HG02798 (cell line): Measurements from ENCODE around the gene MRC1.

Experiments
- ATAC-seq: cut with Tn5 transposase; IDR thresholded peaks from one replicate; pipeline ENCODE4 v1.9.1; 2021; ENCODE audit warnings: mild to moderate bottlenecking; ENCODE audit not compliant: unreplicated experiment, poor library complexity

MRC1 gene

DNA sequence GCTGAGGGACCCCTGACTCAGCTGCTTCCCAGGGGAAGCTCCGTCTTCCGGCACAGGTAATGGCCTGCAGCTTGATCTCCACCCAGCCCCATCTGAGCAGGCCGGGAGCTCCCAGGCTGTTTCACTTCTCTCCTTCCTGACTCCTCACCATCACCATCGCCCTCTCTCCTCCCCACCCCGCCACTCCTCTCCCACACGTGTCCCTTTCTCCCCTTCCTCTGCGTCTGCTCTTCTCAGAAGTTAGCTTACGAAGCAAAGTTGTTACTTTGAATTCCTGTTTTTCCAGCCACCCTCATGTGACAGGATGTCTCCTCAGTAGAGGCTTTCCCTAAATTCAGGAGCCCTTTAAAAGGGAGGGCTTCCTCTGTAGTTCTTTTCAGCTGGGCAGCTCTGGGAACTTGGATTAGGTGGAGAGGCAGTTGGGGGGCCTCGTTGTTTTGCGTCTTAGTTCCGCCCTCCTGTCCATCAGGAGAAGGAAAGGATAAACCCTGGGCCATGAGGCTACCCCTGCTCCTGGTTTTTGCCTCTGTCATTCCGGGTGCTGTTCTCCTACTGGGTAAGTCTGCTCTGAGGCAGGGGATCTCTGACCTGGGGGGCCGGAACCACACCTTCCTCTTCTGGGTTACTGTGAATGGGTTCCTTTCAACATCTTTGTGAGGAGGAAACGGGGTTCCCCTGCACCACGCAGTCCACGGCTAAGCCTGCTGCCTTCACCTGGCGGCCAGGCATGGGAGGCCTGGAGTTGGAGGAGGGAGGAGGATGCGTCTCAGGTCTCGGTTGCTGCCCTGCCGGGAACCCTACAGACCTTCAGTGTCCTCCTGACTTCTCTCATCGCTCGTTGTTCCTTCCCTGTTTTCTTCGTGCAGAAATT, at the start of gene MRC1:
TSS of gene MRC1 (plus strand) at position 378 of the 871 bp plus-strand sequence. CDS start at position 496, 118 bp downstream.
- no peak for ATAC-seq

DNA sequence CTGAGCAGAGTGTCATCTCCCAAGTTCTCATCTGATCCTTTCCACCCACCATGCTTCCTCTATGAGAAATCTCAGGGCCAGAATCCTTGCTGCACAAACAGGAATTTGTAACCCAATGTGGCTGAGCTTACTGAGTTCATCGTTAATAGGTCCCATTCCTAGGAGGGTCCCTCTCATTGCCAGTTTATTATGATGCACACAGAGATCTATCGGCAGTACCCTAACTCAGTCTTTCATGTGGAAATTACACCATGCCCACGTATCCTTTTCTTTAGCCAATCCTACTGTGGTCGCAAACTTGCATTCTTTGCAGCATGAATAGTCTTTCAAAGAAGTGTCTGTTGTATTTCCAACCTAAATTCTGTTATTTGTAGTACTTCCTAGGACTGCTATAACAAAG, 45.0 kb upstream of the MRC1 start:
- no peak for ATAC-seq

DNA sequence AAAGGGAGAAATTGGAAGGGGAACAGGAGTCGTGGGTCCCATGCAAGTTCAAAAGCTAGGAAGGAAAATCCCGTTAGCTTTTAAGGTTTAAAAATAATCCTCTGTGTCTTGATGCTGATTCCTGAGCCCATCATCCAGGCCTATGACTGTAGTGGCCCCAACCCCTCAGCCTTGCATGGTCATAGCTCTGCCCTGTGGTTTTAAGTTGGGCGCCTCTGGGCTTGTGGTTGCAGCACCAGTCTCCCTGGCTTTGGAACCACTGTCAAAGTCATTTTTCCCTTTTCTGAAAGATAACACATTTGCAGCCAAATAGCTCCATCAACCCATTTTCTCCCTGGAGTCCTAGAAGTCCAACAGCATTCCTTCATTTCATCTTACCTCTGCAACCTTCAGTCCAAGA, 43.5 kb upstream of the MRC1 start:
- ATAC-seq, result no peak

DNA sequence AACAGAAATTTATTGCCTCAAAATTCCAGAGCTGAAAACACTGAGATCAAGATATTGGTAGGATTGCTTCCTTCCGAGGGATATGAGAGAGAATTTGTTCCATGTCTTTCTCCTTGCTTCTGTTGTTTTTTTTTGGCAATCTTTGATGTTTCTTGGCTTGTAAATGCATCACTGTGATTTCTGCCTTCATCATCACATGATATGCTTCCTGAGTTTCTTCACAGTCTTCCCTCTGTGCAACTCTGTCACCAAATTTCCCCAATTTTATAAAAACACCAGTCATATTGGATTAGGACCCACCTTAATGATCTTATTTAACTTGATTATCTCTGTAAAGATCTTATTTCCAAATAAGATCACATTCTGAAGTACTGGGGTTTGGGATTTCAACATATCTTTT, 42.4 kb upstream of the MRC1 start:
- ATAC-seq, result no peak

DNA sequence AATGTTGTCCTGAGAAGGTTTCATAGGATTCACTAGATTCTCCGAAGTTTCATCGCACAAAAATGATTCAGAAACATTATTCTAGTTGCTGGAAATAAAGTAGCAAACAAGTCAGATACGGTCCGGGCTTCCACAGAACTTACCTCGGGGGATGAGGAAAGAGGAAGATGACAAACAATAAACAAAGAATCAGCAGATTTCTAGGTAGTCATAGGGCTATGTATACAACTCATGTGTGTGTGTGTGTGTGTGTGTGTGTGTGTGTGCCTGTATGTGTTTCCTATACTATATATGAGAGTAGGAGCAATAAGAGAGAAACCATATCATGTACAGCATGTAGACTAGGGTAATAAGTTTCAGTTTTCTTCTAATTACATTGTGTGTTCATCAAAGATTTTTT, 40.7 kb upstream of the MRC1 start:
- no peak for ATAC-seq

DNA sequence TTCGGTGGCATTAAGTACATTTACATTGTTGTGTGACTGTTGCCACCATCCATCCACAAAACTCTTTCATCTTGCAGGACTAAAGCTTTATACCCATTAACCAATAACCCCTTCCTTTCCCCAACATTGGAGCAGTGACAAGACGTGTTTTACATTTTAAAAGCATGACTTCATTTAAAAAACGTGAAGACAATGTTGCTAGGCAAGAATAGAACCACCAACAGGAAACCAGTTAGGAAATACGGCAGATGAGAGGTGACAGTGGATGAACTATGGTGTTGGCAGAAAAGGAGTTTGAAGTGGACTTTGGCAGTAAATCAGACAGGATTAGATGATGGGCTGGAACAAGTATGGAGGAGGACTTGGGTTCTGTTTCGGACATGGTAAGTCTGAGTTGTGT, 40.2 kb upstream of the MRC1 start:
- no peak for ATAC-seq

DNA sequence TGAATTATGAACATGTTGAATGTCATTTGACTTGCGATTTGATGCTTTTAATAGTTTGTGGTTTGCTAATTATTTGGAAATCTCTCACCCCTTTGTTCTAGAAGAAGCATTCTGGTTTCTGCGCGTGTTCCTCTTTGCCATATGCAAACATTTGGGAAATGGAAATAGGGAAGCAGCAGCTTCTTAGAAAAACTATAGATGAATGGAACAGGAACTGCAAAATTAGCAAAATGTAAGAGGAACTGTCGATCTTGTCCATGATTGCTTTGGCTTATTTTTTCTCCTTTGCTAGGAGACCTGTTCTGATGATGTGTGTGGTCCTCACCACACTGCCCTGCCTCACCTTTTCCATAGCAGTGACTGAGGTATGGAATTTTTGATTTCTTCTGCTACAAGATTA, 38.1 kb upstream of the MRC1 start:
- no peak for ATAC-seq

DNA sequence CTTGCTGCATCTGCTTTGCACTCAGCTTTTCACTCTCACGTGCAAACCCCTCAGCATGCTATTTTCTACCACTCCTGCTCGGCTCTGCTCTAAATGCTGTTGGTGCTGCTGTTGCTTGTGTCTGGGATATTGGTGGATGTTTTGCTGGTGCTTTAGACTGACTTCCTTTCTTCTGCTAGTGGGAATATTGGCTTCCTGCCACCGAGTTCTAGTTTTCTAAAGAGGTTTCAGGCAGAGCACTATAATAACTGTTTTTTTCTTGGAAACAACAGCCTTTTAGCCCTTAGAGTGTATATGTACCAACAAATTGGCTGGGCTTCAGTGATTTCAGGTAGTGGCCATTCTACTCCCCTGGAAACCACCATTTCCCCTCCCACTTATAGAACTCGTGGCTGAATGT, 29.4 kb upstream of the MRC1 start:
- no peak for ATAC-seq

DNA sequence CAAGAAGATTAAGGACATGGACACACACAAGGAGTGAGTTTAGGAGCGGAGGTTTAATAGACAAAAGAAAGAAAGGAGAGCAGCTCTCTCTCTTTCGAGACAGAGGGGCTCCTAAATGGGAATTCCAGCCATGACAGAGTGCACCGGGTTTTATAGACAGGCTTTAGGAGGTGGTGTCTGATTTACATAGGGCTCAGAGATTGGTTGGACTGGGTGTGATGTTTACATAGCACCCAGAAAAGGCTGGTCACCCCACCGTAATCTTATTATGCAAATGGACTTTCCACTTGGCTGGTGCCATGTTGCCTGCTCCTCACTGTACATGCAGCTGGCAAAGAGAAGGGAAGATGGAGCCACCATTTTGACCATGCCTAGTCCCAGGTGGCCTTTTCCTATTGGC, 28.4 kb upstream of the MRC1 start:
- no peak for ATAC-seq

DNA sequence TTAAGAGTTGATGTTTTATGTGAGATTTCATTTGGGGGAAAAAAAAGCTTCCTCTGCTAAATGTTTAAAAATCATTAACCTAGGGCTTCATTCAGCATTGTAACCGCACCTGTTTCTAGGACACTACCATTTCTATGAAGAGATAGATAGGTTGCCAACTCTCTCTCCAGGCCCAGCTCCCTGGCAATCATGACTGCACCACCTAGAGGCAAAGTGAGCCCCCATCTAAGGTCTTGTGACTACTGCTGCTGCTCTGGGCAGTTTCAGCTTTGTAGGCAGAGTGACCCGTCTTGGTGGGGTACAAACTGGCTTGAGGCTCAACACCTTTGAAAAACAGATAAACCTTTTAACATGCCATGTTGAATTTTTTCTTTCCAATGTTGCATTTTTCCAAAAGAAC, 27.3 kb upstream of the MRC1 start:
- ATAC-seq, result no peak

DNA sequence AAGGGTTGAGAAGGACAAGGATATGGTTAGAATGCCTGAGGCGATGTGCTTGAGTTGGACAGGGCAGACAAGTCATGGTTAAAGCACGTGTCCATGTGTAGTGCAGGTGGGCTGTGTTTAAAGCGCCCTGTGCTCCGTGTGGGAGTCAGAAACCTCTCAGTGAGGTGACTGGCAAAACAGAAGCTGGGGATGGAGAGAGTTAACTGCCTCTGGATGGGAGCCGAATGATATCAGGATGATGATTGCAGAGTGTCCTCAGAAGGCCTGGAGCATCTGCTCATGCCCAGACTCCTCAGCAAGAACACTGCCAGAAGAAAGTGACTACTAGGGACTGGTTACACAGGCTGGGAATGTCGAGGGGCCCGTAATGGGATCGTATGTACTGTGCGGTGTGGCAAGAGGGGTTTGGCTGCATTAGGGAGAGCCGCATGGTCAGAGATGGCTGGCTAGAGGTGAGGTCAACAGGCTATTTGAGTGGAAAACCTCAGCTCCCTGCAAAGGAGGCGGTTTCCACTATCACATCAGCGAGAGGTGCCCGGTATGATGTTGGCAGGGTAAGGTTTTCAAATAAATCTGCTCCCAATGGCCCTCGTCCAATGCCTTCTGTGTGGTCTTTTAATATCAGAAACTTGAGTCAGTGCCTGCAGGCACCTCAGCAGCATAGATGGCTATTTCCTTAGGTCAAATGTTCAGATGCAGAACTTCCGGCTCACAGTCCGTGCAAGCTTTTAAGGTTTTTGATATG, 26.1 kb upstream of the MRC1 start:
- ATAC-seq, result no peak

DNA sequence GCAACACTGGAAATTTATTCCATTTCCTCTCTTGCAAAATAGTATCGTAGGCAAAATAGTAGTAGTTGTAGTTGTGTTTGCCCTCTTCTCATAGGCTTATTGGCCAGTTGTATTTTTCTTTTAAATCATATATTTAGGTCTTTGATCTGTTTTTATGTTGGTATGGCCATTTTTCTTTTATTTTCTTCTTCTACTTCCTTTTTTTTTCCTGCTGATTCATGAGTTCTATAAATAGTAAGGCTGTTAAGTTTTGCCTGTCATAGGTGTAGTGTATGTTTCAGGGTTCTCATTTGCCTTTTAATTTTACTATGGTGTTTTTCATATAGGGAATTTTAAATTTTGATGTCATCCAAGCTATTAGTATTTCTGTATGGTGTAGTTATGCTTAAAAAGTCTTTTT, 25.4 kb upstream of the MRC1 start:
- no peak for ATAC-seq

DNA sequence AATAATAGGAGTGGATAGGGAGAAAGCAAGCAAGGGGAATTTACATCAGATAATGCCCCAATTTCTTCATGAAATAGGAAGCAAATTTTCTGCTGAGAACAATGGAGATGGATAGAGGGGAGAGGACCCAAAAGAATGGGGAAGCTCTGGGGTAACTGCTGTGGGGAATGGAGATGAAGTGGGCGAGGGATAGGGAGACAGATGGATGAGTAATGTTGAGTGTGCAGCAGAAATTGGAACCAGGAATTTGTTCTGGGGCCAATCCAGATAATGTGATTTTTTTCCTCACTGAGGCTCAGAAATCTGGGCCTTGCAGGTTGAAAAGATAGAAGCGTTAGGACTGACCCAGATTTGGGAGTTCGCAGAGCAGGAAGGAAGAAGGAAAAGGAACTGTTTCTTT, 24.5 kb upstream of the MRC1 start:
- ATAC-seq, result no peak

DNA sequence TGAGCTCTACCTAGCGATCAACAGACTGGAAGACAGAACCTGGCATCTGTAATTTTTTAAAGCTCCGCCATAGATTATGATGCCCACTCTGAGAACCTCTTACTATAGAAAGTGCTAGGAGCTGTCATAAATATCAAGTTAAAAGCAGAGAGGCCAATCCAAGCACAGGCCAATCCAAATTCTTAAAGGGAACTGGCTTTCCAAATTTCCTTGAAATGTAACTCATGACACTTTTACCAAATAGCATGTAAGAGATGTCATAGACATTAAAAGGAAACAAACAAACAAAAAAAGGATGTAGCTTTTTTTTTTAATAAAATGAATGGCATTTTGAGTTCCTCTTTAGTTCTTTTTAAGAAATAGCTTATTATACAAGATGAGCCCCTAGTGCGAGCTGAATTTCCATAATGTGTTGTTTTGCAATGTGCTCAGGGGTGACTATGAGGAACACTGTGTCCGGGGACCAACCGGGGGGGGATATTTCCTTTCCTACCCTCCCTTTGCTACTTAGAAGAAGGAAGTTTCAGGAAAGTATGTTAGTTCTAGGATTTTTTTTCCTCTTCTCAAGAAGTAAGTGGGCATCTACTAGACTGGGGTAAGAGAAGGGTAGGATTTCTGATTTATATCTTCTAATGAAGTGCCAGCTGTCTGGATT, 23.7 kb upstream of the MRC1 start:
- ATAC-seq, result no peak

DNA sequence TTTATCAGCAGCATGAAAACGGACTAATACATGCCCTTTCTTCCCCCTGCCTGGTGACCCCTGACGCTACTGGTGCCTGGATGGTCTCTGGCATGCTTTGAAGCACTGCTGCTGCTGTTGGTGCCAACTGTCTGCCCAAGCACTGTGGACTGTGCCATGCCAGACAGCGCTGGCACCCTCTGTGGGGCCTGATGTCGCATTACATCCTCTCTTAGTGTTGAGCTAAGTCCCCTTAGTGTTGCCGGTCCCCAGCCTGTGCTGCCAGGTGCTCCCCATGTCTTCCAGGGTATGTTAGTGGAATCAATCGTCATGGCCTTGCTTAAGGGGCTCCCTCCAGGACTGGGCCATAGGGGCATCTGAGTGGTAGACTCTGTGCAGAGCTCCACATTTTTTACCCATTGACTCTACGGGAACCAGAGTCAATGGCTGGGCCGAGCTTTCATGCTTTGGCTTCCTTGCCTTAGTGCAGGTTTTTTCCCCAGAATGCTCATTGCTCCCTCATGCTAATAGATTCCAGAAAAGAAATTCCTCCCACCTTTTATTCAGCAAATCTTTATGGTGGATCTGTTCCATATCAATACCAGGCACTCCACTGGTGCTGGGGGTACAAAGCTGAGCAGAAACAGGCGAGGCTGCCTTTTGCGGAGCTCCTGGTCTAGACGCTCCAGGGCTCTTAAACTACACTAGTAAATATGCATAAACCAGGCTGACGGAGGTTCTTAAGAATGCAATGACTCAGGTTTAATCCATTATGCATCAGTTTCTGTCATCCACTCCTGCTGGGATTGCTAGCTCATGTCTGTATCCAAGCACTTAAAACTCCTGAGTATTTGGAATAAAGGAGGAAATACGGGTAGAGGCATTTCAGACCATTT, 21.8 kb upstream of the MRC1 start:
- no peak for ATAC-seq

DNA sequence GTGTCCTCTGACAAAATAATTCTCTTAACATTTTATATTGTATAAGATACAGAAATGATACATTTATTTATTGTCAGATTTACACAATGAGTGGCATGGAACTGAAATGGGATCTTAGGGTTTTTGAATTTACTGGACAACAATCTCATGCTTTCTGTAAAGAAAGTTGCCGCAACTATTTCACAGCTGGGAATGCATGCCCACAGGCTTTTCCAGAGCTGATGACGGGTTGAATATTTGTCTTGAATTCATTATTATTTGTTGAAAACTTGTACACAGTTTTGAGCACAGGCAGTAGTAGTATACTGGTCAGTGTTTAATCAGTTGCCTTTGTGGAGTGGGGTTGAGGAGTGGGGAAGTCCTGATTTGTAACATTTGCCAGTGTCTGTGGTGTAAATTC, 20.5 kb upstream of the MRC1 start:
- no peak for ATAC-seq

DNA sequence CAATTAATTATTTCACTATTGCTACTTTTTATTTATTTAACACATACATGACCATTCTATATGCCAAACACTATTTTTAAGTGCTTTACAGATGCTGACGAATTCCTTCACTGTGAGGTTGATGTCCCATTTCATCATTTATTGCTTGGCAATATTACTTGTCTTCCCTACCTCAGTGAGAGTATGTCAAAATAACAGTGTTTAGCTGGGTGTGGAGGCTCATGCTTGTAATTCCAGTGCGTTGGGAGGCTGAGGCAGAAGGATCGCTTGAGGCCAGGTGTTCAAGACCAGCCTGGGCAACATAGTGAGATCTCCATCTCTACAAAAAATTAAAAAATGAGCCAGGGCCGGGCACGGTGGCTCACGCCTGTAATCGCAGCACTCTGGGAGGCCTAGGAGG, 19.8 kb upstream of the MRC1 start:
- ATAC-seq, result no peak

DNA sequence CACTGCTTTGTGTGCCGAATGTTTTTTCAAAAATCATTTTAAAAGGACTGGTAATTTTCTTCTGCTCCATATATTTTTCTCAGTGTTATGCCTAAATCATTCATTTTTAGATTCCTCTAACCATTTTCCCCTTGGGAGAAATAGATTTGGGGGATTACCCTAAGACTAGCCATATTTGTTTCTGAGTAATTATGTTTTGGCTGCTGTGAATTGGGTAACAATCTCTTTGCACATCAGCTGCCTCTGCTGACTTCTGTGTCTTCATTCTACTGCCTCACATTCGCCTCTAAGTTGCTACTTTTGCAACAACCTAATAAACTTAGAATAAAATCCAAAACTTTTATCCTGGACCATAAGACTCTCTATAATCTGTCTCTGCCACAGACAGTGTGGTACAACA, 18.5 kb upstream of the MRC1 start:
- no peak for ATAC-seq

DNA sequence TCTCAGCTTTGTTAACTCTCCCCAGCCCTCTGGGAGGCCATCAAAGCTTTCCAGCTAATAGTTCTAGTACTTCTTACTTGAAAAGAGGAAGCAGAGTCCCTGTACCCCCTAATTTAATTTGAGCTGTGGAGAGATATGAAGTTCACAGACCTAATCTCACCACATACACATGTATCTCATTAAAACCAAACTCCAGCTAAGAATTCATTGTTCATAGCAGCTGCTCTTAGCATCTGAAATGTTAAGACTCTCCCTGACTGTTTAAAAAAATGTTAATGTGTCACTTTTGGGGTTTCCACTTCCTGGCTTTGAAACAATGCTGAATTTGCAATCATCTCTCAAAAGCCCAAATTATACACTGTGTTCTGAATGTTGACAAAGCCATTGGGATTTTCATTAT, 16.2 kb upstream of the MRC1 start:
- no peak for ATAC-seq
